ENCODE measurements around the gene RNF115. TPM values are rescaled to one million over a fixed set of nuclear protein-coding genes. Genes with fewer than 3 reads are reported as not detected.
"Not testable (repeated sequence)": the region's sequence is repeated elsewhere in the genome, so short reads cannot be mapped to it uniquely, and the experiment has no call there.

Gene RNF115
- total RNA-seq, 1 experiment from 2014 or later, result 17.5 TPM

- intact Hi-C loops (cut with micrococcal nuclease; ENCODE audit: unreplicated experiment), result loop anchor here (1.0 kb wide), 1 partner anchor 25 kb away; no protein-coding TSS in a partner anchor
- BruUV-seq (replicated peaks); H3K4me1 Mint-ChIP-seq (ENCODE audit: low read depth, unreplicated experiment); H3K27me3 ChIP-seq (replicated peaks; ENCODE audit: control insufficient read depth, insufficient read depth, low read length); H3K9me3 Mint-ChIP-seq (ENCODE audit: unreplicated experiment); H3K4me3 ChIP-seq (ENCODE audit: low read depth, low read length); CTCF ChIA-PET; H3K4me3 Mint-ChIP-seq (ENCODE audit: unreplicated experiment); H3K27me3 Mint-ChIP-seq (ENCODE audit: insufficient read depth, unreplicated experiment); H3K36me3 ChIP-seq (ENCODE audit: control insufficient read depth, insufficient read depth, low read length): not testable (repeated sequence)
- POLR2A ChIA-PET, result interaction anchor here (1.0 kb wide), 1 partner anchor 59 kb away, joined by 4 read pairs; the partner anchor contains the start of genes POLR3C and RNF115
- Histone ChIP-seq H3K4me1 (peaks cover 42% of the 10 kb centered on the region), H3K9me3 (peaks cover 22% of the 10 kb centered on the region)
- Mint-ChIP-seq H3K27ac (ENCODE audit: unreplicated experiment) (peak overlapping the region; percentile 86), H3K36me3 (ENCODE audit: insufficient read depth, unreplicated experiment) (peaks cover 50% of the 10 kb centered on the region)
- DNase-seq, result peak; percentile 51 to 65
Observed at GRCh38 chr1:145765127-145765526, 58.8 kb downstream of the RNF115 start.

DNA sequence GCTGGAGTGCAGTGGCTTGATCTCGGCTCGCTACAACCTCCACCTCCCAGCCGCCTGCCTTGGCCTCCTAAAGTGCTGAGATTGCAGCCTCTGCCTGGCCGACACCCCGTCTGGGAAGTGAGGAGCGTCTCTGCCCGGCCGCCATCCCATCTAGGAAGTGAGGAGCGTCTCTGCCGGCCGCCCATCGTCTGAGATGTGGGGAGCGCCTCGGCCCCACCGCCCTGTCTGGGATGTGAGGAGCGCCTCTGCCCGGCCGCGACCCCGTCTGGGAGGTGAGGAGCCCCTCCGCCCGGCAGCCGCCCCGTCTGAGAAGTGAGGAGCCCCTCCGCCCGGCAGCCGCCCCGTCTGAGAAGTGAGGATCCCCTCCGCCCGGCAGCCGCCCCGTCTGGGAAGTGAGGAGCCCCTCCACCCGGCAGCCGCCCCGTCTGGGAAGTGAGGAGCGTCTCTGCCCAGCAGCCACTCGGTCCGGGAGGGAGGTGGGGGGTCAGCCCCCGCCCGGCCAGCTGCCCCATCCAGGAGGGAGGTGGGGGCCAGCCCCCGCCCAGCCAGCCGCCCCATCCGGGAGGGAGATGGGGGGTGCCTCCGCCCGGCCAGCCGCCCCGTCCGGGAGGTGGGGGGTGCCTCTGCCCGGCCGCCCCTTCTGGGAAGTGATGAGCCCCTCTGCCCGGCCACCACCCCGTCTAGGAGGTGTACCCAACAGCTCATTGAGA is 59.5 kb downstream of the RNF115 start:
- H3K27ac Mint-ChIP-seq (ENCODE audit: unreplicated experiment); H3K4me3 ChIP-seq (ENCODE audit: low read depth, low read length); H3K9me3 Mint-ChIP-seq (ENCODE audit: unreplicated experiment); CTCF ChIA-PET; H3K27me3 ChIP-seq (replicated peaks; ENCODE audit: control insufficient read depth, insufficient read depth, low read length); H3K27me3 Mint-ChIP-seq (ENCODE audit: insufficient read depth, unreplicated experiment); intact Hi-C loops (cut with micrococcal nuclease; ENCODE audit: unreplicated experiment); BruUV-seq (replicated peaks); H3K4me3 Mint-ChIP-seq (ENCODE audit: unreplicated experiment); H3K4me1 Mint-ChIP-seq (ENCODE audit: low read depth, unreplicated experiment); H3K36me3 ChIP-seq (ENCODE audit: control insufficient read depth, insufficient read depth, low read length); POLR2A ChIA-PET; DNase-seq: not testable (repeated sequence)
- Histone ChIP-seq H3K4me1 (peaks cover 42% of the 10 kb centered on the region), H3K9me3 (peaks cover 22% of the 10 kb centered on the region)
- H3K36me3 Mint-ChIP-seq (ENCODE audit: insufficient read depth, unreplicated experiment), result peaks cover 56% of the 10 kb centered on the region

DNA sequence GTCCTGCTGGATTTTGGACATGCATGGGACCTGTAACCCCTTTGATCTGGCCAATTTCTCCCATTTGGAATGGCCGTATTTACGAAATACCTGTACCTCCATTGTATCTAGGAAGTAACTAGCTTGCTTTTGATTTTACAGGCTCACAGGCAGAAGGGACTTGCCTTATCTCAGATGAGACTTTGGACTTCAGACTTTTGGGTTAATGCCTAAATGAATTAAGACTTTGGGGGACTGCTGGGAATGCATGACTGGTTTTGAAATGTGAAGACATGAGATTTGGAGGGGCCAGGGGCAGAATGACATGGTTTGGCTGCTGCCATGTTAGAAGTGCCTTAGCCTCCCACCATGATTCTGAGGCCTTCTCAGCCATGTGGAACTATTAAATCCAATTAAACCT is 61.9 kb downstream of the RNF115 start:
- H3K27ac Mint-ChIP-seq (ENCODE audit: unreplicated experiment); POLR2A ChIA-PET: not testable (repeated sequence)

GRCh38 chr1:145761498-145761897 is 62.4 kb downstream of the RNF115 start:
- Histone ChIP-seq H3K4me1 (peaks cover 51% of the 10 kb centered on the region), H3K9me3 (peaks cover 22% of the 10 kb centered on the region)
- H3K36me3 ChIP-seq (ENCODE audit: control insufficient read depth, insufficient read depth, low read length); CTCF ChIA-PET; POLR2A ChIA-PET; H3K27ac Mint-ChIP-seq (ENCODE audit: unreplicated experiment); H3K4me1 Mint-ChIP-seq (ENCODE audit: low read depth, unreplicated experiment); BruUV-seq (replicated peaks); H3K4me3 ChIP-seq (ENCODE audit: low read depth, low read length); intact Hi-C loops (cut with micrococcal nuclease; ENCODE audit: unreplicated experiment); H3K4me3 Mint-ChIP-seq (ENCODE audit: unreplicated experiment); H3K27me3 ChIP-seq (replicated peaks; ENCODE audit: control insufficient read depth, insufficient read depth, low read length); H3K27me3 Mint-ChIP-seq (ENCODE audit: insufficient read depth, unreplicated experiment); H3K9me3 Mint-ChIP-seq (ENCODE audit: unreplicated experiment): not testable (repeated sequence)
- H3K36me3 Mint-ChIP-seq (ENCODE audit: insufficient read depth, unreplicated experiment), result peaks cover 43% of the 10 kb centered on the region
- peak in 1 of 2 experiments; percentile 7 for DNase-seq

More for the DNA sequence above, 61.9 kb downstream of the RNF115 start:
- H3K4me3 ChIP-seq (ENCODE audit: low read depth, low read length); H3K36me3 ChIP-seq (ENCODE audit: control insufficient read depth, insufficient read depth, low read length); H3K9me3 Mint-ChIP-seq (ENCODE audit: unreplicated experiment); intact Hi-C loops (cut with micrococcal nuclease; ENCODE audit: unreplicated experiment); H3K4me1 Mint-ChIP-seq (ENCODE audit: low read depth, unreplicated experiment); CTCF ChIA-PET; H3K27me3 Mint-ChIP-seq (ENCODE audit: insufficient read depth, unreplicated experiment); H3K27me3 ChIP-seq (replicated peaks; ENCODE audit: control insufficient read depth, insufficient read depth, low read length); BruUV-seq (replicated peaks): not testable (repeated sequence)
- Mint-ChIP-seq H3K4me3 (ENCODE audit: unreplicated experiment) (peak overlapping the region; percentile 20), H3K36me3 (ENCODE audit: insufficient read depth, unreplicated experiment) (peaks cover 43% of the 10 kb centered on the region)
- DNase-seq, result peak in 1 of 2 experiments; percentile 4
- H3K4me1 ChIP-seq, result peaks cover 51% of the 10 kb centered on the region
- peaks cover 22% of the 10 kb centered on the region for H3K9me3 ChIP-seq

DNA sequence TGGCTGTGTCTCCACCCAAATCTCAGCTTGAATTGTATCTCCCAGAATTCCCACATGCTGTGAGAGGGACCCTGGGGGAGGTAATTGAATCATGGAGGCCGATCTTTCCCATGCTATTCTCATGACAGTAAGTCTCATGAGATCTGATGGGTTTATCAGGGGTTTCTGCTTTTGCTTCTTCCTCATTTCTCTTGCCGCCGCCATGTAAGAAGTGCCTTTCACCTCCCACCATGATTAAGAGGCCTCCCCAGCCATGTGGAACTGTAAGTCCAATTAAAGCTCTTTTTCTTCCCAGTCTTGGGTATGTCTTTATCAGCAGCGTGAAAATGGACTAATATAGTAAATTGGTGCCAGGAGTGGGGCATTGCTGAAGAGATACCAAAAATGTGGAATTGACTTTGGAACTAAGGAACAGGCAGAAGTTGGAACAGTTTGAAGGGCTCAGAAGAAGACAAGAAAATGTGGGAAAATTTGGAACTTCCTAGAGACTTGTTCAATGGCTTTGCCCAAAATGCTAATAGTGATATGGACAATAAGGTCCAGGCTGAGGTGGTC is 63.4 kb downstream of the RNF115 start:
- H3K36me3 Mint-ChIP-seq (ENCODE audit: insufficient read depth, unreplicated experiment), result peaks cover 43% of the 10 kb centered on the region
- H3K27me3 Mint-ChIP-seq (ENCODE audit: insufficient read depth, unreplicated experiment); BruUV-seq (replicated peaks); H3K36me3 ChIP-seq (ENCODE audit: control insufficient read depth, insufficient read depth, low read length); intact Hi-C loops (cut with micrococcal nuclease; ENCODE audit: unreplicated experiment); DNase-seq; H3K4me3 ChIP-seq (ENCODE audit: low read depth, low read length); H3K9me3 Mint-ChIP-seq (ENCODE audit: unreplicated experiment); POLR2A ChIA-PET; H3K4me3 Mint-ChIP-seq (ENCODE audit: unreplicated experiment); CTCF ChIA-PET; H3K27me3 ChIP-seq (replicated peaks; ENCODE audit: control insufficient read depth, insufficient read depth, low read length); H3K27ac Mint-ChIP-seq (ENCODE audit: unreplicated experiment); H3K4me1 Mint-ChIP-seq (ENCODE audit: low read depth, unreplicated experiment): not testable (repeated sequence)
- Histone ChIP-seq H3K4me1 (peaks cover 43% of the 10 kb centered on the region), H3K9me3 (peaks cover 22% of the 10 kb centered on the region)

All from Caco-2 (cell line).